Esophagus squamous epithelium (tissue), 4 donors: ENCODE results near the gene SERPINB5.

Source experiments
- POLR2A ChIP-seq, 4 donors: fragments of 450-650 bp; IDR thresholded peaks; one replicate each; pipeline ENCODE4 v1.6.1; 2017; ENCODE audit warnings: antibody characterized with exemption in 4 of 4, mild to moderate bottlenecking in 4 of 4, moderate library complexity in 3 of 4
- TF ChIP-seq, protein P1 (sequence below), 6 experiments: fragments of 450-650 bp in 4 of 6; fragments of 200-600 bp in 2 of 6; sonication (generic) in 2 of 6; IDR thresholded peaks; one replicate each; pipeline ENCODE4 v1.5.1; 2016 to 2019; ENCODE audit warnings: antibody characterized with exemption in 6 of 6, mild to moderate bottlenecking in 4 of 6, moderate library complexity in 4 of 6

DNA sequence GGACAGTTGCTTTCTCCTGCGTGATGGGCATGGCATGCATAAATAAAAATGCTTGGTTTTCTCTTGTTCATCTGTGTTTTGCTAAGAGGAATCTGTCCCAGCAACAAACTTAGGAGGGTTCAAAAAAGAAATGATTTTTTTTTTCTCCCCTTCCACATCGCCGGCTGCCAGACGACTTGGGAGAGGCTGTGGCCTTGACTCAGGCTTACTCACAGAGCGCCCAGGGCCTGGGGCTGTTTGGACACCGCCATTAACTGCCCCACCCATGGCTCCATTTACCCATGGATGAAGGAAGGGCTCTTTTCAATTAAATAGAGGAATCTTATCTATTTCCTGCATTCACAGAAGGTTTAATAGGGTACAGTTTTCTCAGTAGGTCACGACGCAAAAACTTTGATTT lies 22.3 kb upstream of the SERPINB5 start:
- TF ChIP-seq, protein P1, sequence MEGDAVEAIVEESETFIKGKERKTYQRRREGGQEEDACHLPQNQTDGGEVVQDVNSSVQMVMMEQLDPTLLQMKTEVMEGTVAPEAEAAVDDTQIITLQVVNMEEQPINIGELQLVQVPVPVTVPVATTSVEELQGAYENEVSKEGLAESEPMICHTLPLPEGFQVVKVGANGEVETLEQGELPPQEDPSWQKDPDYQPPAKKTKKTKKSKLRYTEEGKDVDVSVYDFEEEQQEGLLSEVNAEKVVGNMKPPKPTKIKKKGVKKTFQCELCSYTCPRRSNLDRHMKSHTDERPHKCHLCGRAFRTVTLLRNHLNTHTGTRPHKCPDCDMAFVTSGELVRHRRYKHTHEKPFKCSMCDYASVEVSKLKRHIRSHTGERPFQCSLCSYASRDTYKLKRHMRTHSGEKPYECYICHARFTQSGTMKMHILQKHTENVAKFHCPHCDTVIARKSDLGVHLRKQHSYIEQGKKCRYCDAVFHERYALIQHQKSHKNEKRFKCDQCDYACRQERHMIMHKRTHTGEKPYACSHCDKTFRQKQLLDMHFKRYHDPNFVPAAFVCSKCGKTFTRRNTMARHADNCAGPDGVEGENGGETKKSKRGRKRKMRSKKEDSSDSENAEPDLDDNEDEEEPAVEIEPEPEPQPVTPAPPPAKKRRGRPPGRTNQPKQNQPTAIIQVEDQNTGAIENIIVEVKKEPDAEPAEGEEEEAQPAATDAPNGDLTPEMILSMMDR (IDR thresholded peaks at IDR 0.05) = no peak
- TF ChIP-seq POLR2A (IDR thresholded peaks at IDR 0.05) = no peak
